Osteoblast (primary cell): ENCODE measurements around the gene GRAMD1B. TPM values are rescaled to one million over a fixed set of nuclear protein-coding genes. Genes with fewer than 3 reads are reported as not detected.
"Not testable (repeated sequence)": the region's sequence is repeated elsewhere in the genome, so short reads cannot be mapped to it uniquely, and the experiment has no call there.

Source experiments
- DNase-seq: peaks from one replicate; pipeline ENCODE4 v3.0.0; 2011; ENCODE audit warnings: low spot score, mixed read lengths; ENCODE audit not compliant: insufficient read length; ENCODE audit errors: missing footprints
- H2AFZ ChIP-seq: 2 replicates; pipeline ENCODE4 v1.6.0; 2011; ENCODE audit warnings: mild to moderate bottlenecking, low read length
- H3K27ac ChIP-seq: 2 replicates; pipeline ENCODE4 v1.5.1; 2011; ENCODE audit warnings: mild to moderate bottlenecking, low read depth, low read length, moderate library complexity
- H3K27me3 ChIP-seq: 2 replicates; pipeline ENCODE4 v1.6.0; 2012; ENCODE audit warnings: mild to moderate bottlenecking, control low read depth, inconsistent platforms, low read length, moderate library complexity; ENCODE audit not compliant: insufficient read depth
- H3K36me3 ChIP-seq: 2 replicates; pipeline ENCODE4 v1.5.1; 2011; ENCODE audit warnings: mild to moderate bottlenecking, low read length, control low read depth, moderate library complexity; ENCODE audit not compliant: insufficient read depth
- H3K4me1 ChIP-seq: 2 replicates; pipeline ENCODE4 v1.5.1; 2011; ENCODE audit warnings: mild to moderate bottlenecking, low read length, control low read depth, moderate library complexity; ENCODE audit not compliant: insufficient read depth
- H3K4me2 ChIP-seq: 2 replicates; pipeline ENCODE4 v1.6.0; 2011; ENCODE audit warnings: mild to moderate bottlenecking, low read length; ENCODE audit not compliant: insufficient read depth
- H3K4me3 ChIP-seq: fragments of 200-600 bp; sonication (generic); 3 replicates; pipeline ENCODE4 v1.5.1; 2012; ENCODE audit warnings: mild to moderate bottlenecking, low read length, inconsistent platforms; ENCODE audit not compliant: insufficient read depth
- H3K79me2 ChIP-seq: 2 replicates; pipeline ENCODE4 v1.6.0; 2012; ENCODE audit warnings: mild to moderate bottlenecking, low read length, control low read depth, inconsistent platforms; ENCODE audit not compliant: insufficient read depth
- H3K9me3 ChIP-seq: 2 replicates; pipeline ENCODE4 v1.5.1; 2011; ENCODE audit warnings: low read depth, low read length, control low read depth
- H4K20me1 ChIP-seq: 2 replicates; pipeline ENCODE4 v1.6.0; 2012; ENCODE audit warnings: mild to moderate bottlenecking, low read length, control low read depth; ENCODE audit not compliant: insufficient read depth
- CTCF ChIP-seq: IDR thresholded peaks from 2 replicates; pipeline ENCODE4 v1.5.1; 2011; ENCODE audit warnings: mild to moderate bottlenecking, low read depth, low read length, moderate library complexity; ENCODE audit errors: extremely low read depth
- total RNA-seq: library from RNA; depleted of rRNA; stranded (reverse); fragments of >200 nt; gene quantifications from 2 replicates; pipeline ENCODE4 v1.2.3, GENCODE V29; 2012

The GRAMD1B gene
- total RNA-seq, 1 donor = 15.2 TPM

- Histone ChIP-seq H3K4me2 (no peak overlapping the region), H3K4me3 (no peak overlapping the region), H3K4me1 (peaks cover 7% of the 10 kb centered on the region), H3K27ac (no peak overlapping the region), H3K27me3 (no peaks in the 10 kb centered on the region), H2AFZ (no peak overlapping the region), H3K36me3 (no peaks in the 10 kb centered on the region), H3K9me3 (no peaks in the 10 kb centered on the region), H4K20me1 (peaks cover 6% of the 10 kb centered on the region), H3K79me2 (peaks cover 79% of the 10 kb centered on the region)
- TF ChIP-seq CTCF = no peak
- DNase-seq = no peak
Observed at GRCh38 chr11:123458501-123458900, 28.4 kb downstream of the GRAMD1B start.

GRCh38 chr11:123460012-123460700 is 30.1 kb downstream of the GRAMD1B start:
- peaks cover 78% of the 10 kb centered on the region for H3K79me2 ChIP-seq
- H3K27me3 ChIP-seq = no peaks in the 10 kb centered on the region
- no peak overlapping the region for H3K27ac ChIP-seq
- H3K9me3 ChIP-seq = no peaks in the 10 kb centered on the region
- no peaks in the 10 kb centered on the region for H3K36me3 ChIP-seq
- peak; percentile 18 for DNase-seq
- no peak overlapping the region for H2AFZ ChIP-seq
- TF ChIP-seq CTCF = no peak
- H4K20me1 ChIP-seq = peaks cover 6% of the 10 kb centered on the region
- H3K4me3 ChIP-seq = no peak overlapping the region
- peaks cover 3% of the 10 kb centered on the region for H3K4me1 ChIP-seq
- no peak overlapping the region for H3K4me2 ChIP-seq

- Histone ChIP-seq H3K9me3 (no peaks in the 10 kb centered on the region), H2AFZ (no peak overlapping the region), H3K79me2 (peaks cover 76% of the 10 kb centered on the region), H3K4me1 (peaks cover 2% of the 10 kb centered on the region), H3K27ac (no peak overlapping the region), H3K4me2 (no peak overlapping the region), H4K20me1 (peaks cover 6% of the 10 kb centered on the region), H3K4me3 (no peak overlapping the region), H3K36me3 (no peaks in the 10 kb centered on the region), H3K27me3 (no peaks in the 10 kb centered on the region)
- TF ChIP-seq CTCF = no peak
- DNase-seq = peak; percentile 72
Observed at GRCh38 chr11:123461164-123461563, 31.1 kb downstream of the GRAMD1B start.

- H3K9me3 ChIP-seq, H4K20me1 ChIP-seq, H3K27ac ChIP-seq, H2AFZ ChIP-seq, H3K36me3 ChIP-seq, DNase-seq, H3K4me3 ChIP-seq, H3K4me1 ChIP-seq, H3K4me2 ChIP-seq, H3K27me3 ChIP-seq: not testable (repeated sequence)
- peaks cover 75% of the 10 kb centered on the region for H3K79me2 ChIP-seq
Observed at GRCh38 chr11:123465667-123466066, 35.6 kb downstream of the GRAMD1B start.

GRCh38 chr11:123466172-123466571 is 36.1 kb downstream of the GRAMD1B start:
- H3K4me2 ChIP-seq, H3K27ac ChIP-seq, H3K36me3 ChIP-seq, H4K20me1 ChIP-seq, H3K4me1 ChIP-seq, H3K27me3 ChIP-seq, H3K9me3 ChIP-seq, H2AFZ ChIP-seq, H3K4me3 ChIP-seq, DNase-seq: not testable (repeated sequence)
- peaks cover 75% of the 10 kb centered on the region for H3K79me2 ChIP-seq
